SK-N-SH (cell line): ENCODE measurements around the gene DUSP28. TPM values are rescaled to one million over a fixed set of nuclear protein-coding genes. Genes with fewer than 3 reads are reported as not detected.
A peak's percentile ranks its signal among the peaks of the same experiment; 100 is the strongest.

Experiments used
- CTCF ChIA-PET: fragments of 300-600, 350-600 bp; formaldehyde crosslinking; extraction: SDS; loops from one replicate; lab custom pipeline; 2021; lab: Yijun Ruan, JAX
- POLR2A ChIA-PET: fragments of 350-600 bp; sonication (Branson Sonifier 250); formaldehyde crosslinking; extraction: SDS; loops from one replicate; lab custom pipeline; 2020; ENCODE audit warnings: antibody characterized with exemption, inconsistent platforms; lab: Yijun Ruan, JAX
- DNase-seq: peaks from one replicate; pipeline ENCODE4 v3.0.0; 2012
- H2AFZ ChIP-seq: fragments of 200-600 bp; sonication (generic); 2 replicates; pipeline ENCODE4 v1.8.1; 2016; ENCODE audit warnings: antibody characterized with exemption, mild to moderate bottlenecking, low read depth
- H3F3A ChIP-seq: fragments of 200-600 bp; sonication (generic); replicated peaks from 2 replicates; pipeline ENCODE3; 2016; ENCODE audit warnings: antibody characterized with exemption, mild to moderate bottlenecking; ENCODE audit not compliant: insufficient read depth
- H3K27ac ChIP-seq, 2 experiments: fragments of 200-500 bp in 1 of 2; fragments of 200-600 bp in 1 of 2; sonication (Bioruptor generic) in 1 of 2; sonication (generic), shearing (Covaris generic) in 1 of 2; 2 replicates each; pipeline versions ENCODE4 v1.5.1 to v1.6.1; 2014 to 2016; ENCODE audit warnings: low read depth in 2 of 2, inconsistent platforms in 1 of 2, low read length in 1 of 2, mild to moderate bottlenecking in 1 of 2, mixed read lengths in 1 of 2
- H3K27me3 ChIP-seq: fragments of 200-600 bp; sonication (generic), shearing (Covaris generic); 2 replicates; pipeline ENCODE4 v1.6.1; 2016; ENCODE audit warnings: mixed run types; ENCODE audit not compliant: insufficient read depth
- H3K36me3 ChIP-seq, 2 experiments: fragments of 200-500 bp in 1 of 2; fragments of 200-600 bp in 1 of 2; sonication (Bioruptor generic) in 1 of 2; sonication (generic) in 1 of 2; replicated peaks in 1 of 2; 2 replicates each; pipeline versions ENCODE3 to v1.5.1; 2014 to 2016; ENCODE audit warnings: low read length in 1 of 2, mild to moderate bottlenecking in 1 of 2; ENCODE audit not compliant: insufficient read depth in 2 of 2, control insufficient read depth in 1 of 2
- H3K4me1 ChIP-seq, 2 experiments: fragments of 200-500 bp in 1 of 2; fragments of 200-600 bp in 1 of 2; sonication (Bioruptor generic) in 1 of 2; sonication (generic), shearing (Covaris generic) in 1 of 2; 2 replicates each; pipeline versions ENCODE4 v1.5.1 to v1.6.1; 2014 to 2016; ENCODE audit warnings: low read depth in 1 of 2, low read length in 1 of 2, mixed run types in 1 of 2; ENCODE audit not compliant: insufficient read depth in 2 of 2, control insufficient read depth in 1 of 2
- H3K4me2 ChIP-seq: fragments of 200-600 bp; sonication (generic), shearing (Covaris generic); 2 replicates; pipeline ENCODE4 v1.6.1; 2017; ENCODE audit warnings: mixed run types
- H3K4me3 ChIP-seq, 2 experiments: fragments of 200-500 bp in 1 of 2; fragments of 200-600 bp in 1 of 2; sonication (Bioruptor generic) in 1 of 2; sonication (generic), shearing (Covaris generic) in 1 of 2; 2 replicates each; pipeline versions ENCODE4 v1.5.1 to v1.8.1; 2014 to 2016; ENCODE audit warnings: low read depth in 2 of 2, inconsistent platforms in 1 of 2, low read length in 1 of 2, mild to moderate bottlenecking in 1 of 2, mixed read lengths in 1 of 2, moderate library complexity in 1 of 2
- H3K79me2 ChIP-seq: fragments of 200-600 bp; sonication (generic); 2 replicates; pipeline ENCODE4 v1.8.1; 2017; ENCODE audit warnings: mild to moderate bottlenecking; ENCODE audit not compliant: insufficient read depth
- H3K9ac ChIP-seq: fragments of 200-600 bp; sonication (generic); 2 replicates; pipeline ENCODE4 v1.6.1; 2017; ENCODE audit warnings: mixed run types
- H3K9me2 ChIP-seq: fragments of 200-600 bp; sonication (generic); 2 replicates; pipeline ENCODE4 v1.6.1; 2017; ENCODE audit warnings: mixed run types
- H3K9me3 ChIP-seq: fragments of 200-600 bp; sonication (generic); 2 replicates; pipeline ENCODE4 v1.6.1; 2017; ENCODE audit warnings: mixed run types, mild to moderate bottlenecking, moderate library complexity
- H4K20me1 ChIP-seq: fragments of 200-600 bp; sonication (generic); 2 replicates; pipeline ENCODE4 v1.6.1; 2017; ENCODE audit warnings: mild to moderate bottlenecking, mixed run types; ENCODE audit not compliant: insufficient read depth
- CHD2 ChIP-seq: fragments of 150-350 bp; IDR thresholded peaks from 2 replicates; pipeline ENCODE4 v1.6.1; 2018; ENCODE audit warnings: low read length; ENCODE audit not compliant: partially characterized antibody
- FOXM1 ChIP-seq: IDR thresholded peaks from 2 replicates; pipeline ENCODE4 v1.4.0; 2012; ENCODE audit warnings: low read depth, mild to moderate bottlenecking
- GABPA ChIP-seq: IDR thresholded peaks from 2 replicates; pipeline ENCODE4 v1.4.0; 2012; ENCODE audit warnings: low read depth, mild to moderate bottlenecking
- JUND ChIP-seq: IDR thresholded peaks from 2 replicates; pipeline ENCODE4 v1.4.0; 2012
- MEF2A ChIP-seq: IDR thresholded peaks from 2 replicates; pipeline ENCODE4 v1.4.0; 2012; ENCODE audit warnings: low read depth, borderline replicate concordance
- NRF1 ChIP-seq: IDR thresholded peaks from 2 replicates; pipeline ENCODE4 v1.6.1; 2012; ENCODE audit warnings: low read depth, mild to moderate bottlenecking, low read length
- POLR2AphosphoS5 ChIP-seq: IDR thresholded peaks from 2 replicates; pipeline ENCODE4 v1.6.1; 2012; ENCODE audit warnings: low read depth, low read length
- TAF1 ChIP-seq: IDR thresholded peaks from 2 replicates; pipeline ENCODE4 v1.6.1; 2012; ENCODE audit warnings: low read depth, mild to moderate bottlenecking, low read length, moderate library complexity, borderline replicate concordance
- TCF12 ChIP-seq: IDR thresholded peaks from 2 replicates; pipeline ENCODE4 v1.4.0; 2012
- TEAD4 ChIP-seq: IDR thresholded peaks from 2 replicates; pipeline ENCODE4 v1.4.0; 2012; ENCODE audit warnings: mild to moderate bottlenecking, borderline replicate concordance; ENCODE audit not compliant: insufficient read depth
- WGBS: methylation state at CpG from one replicate; pipeline ENCODE4 v1.1.6; 2017; ENCODE audit warnings: low lambda C conversion rate; 5-methylcytosine and 5-hydroxymethylcytosine counted together
- polyA plus RNA-seq, 3 experiments: library from polyadenylated mRNA; depleted of rRNA; stranded (reverse); fragments of >200 nt; gene quantifications; 2 replicates each; pipeline ENCODE4 v1.2.3, GENCODE V29; 2012
- TF ChIP-seq, protein P1 (sequence below): fragments of 150-350 bp; IDR thresholded peaks from 2 replicates; pipeline ENCODE4 v1.6.1; 2016; ENCODE audit warnings: mild to moderate bottlenecking, low read depth, low read length
- TF ChIP-seq, protein P2 (sequence below): IDR thresholded peaks from 2 replicates; pipeline ENCODE4 v1.6.1; 2012; ENCODE audit warnings: mild to moderate bottlenecking, low read depth, low read length, moderate library complexity
- TF ChIP-seq, protein P3 (sequence below): fragments of 150-350 bp; IDR thresholded peaks from 2 replicates; pipeline ENCODE4 v1.6.1; 2017; ENCODE audit warnings: antibody characterized with exemption, low read length, low read depth, borderline replicate concordance

The DUSP28 gene
- polyA plus RNA-seq, 1 of the 3 experiments (the other 2 are of a cell fraction): 4.1 TPM

DNA sequence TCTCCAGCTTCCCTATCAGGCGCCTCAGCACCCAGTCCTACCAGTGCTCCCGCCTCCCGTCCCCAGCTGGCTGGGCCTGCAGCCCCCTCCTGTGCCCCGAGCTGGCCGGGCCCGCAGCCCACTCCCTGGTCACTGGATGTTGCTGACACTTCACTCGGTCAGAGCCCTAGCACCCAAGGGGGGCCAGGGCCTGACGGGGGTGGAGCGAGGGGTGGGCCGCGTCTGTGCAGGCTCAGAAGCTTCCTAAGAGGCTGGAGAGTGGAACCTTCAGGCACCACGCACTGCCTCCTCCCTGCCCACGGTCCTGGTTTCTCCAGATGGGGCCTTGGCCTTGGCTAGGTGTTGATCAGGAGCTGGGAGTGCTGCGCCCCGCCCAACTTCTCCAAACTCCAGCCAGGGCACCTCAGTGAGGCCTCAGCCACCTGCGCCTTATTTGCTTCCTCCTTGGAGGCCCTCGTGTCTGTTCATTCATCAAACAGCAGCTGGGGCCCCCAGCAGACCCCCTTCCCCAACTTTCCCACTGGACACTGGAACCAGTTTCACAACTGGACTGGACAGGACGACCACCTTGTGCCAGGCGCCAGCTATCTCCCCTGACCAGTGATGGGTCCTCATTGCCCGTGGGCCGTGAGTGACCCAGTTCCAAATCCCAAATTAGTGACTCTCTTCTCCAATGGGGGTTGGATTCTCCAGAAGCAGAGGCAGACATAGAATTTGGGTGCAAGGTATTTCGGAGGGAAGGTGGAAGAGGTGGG is 43.1 kb downstream of the DUSP28 start:
- Histone ChIP-seq H3K36me3 (peaks cover 0 to 10% of the 10 kb centered on the region in 2 experiments), H3F3A (no peaks in the 10 kb centered on the region), H3K4me2 (no peak overlapping the region), H3K9me2 (no peaks in the 10 kb centered on the region), H3K4me3 (no peak overlapping the region), H4K20me1 (no peaks in the 10 kb centered on the region), H3K27ac (no peak overlapping the region; a peak in 1 of 4 replicates), H3K27me3 (no peaks in the 10 kb centered on the region), H3K4me1 (peaks cover 0 to 15% of the 10 kb centered on the region in 2 experiments; a peak in 1 of 4 replicates), H3K9ac (no peak overlapping the region), H2AFZ (no peak overlapping the region), H3K9me3 (no peaks in the 10 kb centered on the region), H3K79me2 (no peaks in the 10 kb centered on the region)
- POLR2A ChIA-PET: interaction anchor here (0.5 to 1.2 kb wide), 2 partner anchors 23 to 237 kb away, joined by 3 to 4 read pairs; no protein-coding TSS in a partner anchor
- WGBS: 96% methylated on average over 15 of the region's 22 CpGs
- TF ChIP-seq, protein P1, sequence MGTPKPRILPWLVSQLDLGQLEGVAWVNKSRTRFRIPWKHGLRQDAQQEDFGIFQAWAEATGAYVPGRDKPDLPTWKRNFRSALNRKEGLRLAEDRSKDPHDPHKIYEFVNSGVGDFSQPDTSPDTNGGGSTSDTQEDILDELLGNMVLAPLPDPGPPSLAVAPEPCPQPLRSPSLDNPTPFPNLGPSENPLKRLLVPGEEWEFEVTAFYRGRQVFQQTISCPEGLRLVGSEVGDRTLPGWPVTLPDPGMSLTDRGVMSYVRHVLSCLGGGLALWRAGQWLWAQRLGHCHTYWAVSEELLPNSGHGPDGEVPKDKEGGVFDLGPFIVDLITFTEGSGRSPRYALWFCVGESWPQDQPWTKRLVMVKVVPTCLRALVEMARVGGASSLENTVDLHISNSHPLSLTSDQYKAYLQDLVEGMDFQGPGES: no peak
- TF ChIP-seq JUND (no peak), MEF2A (no peak), FOXM1 (no peak), TAF1 (no peak), TEAD4 (no peak), CHD2 (no peak), POLR2AphosphoS5 (no peak)
- TF ChIP-seq, protein P2, sequence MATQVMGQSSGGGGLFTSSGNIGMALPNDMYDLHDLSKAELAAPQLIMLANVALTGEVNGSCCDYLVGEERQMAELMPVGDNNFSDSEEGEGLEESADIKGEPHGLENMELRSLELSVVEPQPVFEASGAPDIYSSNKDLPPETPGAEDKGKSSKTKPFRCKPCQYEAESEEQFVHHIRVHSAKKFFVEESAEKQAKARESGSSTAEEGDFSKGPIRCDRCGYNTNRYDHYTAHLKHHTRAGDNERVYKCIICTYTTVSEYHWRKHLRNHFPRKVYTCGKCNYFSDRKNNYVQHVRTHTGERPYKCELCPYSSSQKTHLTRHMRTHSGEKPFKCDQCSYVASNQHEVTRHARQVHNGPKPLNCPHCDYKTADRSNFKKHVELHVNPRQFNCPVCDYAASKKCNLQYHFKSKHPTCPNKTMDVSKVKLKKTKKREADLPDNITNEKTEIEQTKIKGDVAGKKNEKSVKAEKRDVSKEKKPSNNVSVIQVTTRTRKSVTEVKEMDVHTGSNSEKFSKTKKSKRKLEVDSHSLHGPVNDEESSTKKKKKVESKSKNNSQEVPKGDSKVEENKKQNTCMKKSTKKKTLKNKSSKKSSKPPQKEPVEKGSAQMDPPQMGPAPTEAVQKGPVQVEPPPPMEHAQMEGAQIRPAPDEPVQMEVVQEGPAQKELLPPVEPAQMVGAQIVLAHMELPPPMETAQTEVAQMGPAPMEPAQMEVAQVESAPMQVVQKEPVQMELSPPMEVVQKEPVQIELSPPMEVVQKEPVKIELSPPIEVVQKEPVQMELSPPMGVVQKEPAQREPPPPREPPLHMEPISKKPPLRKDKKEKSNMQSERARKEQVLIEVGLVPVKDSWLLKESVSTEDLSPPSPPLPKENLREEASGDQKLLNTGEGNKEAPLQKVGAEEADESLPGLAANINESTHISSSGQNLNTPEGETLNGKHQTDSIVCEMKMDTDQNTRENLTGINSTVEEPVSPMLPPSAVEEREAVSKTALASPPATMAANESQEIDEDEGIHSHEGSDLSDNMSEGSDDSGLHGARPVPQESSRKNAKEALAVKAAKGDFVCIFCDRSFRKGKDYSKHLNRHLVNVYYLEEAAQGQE: no peak
- DNase-seq: no peak
- CTCF ChIA-PET: interaction anchor here (1.1 to 3.6 kb wide), 6 partner anchors 10 to 237 kb away, joined by 3 to 15 read pairs (median 6); partner anchors contain the start of gene CAPN10

DNA sequence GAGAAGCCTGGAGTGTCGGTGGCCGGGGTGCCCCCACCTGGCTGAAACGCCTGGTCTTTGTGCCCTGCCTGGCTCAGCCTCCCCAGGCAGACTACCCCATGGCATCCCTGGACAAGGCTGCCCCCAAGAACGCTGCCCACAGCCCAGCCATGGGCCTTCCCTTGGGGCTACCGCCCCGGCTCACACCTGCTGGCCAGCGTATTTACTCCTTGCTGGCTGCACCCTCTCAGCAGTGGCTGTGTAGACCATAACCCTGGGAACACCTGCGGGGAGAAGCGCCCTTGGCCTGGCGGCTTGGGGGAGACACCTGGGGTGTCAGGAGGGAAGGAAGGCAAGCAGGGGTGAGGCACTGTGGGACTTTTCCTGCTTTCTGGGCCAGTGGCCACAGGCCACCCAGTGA is 43.7 kb downstream of the DUSP28 start:
- Histone ChIP-seq H4K20me1 (no peaks in the 10 kb centered on the region), H3K36me3 (peaks cover 0 to 4% of the 10 kb centered on the region in 2 experiments), H3K9ac (no peak overlapping the region), H3K27me3 (no peaks in the 10 kb centered on the region), H3F3A (no peaks in the 10 kb centered on the region), H3K9me2 (no peaks in the 10 kb centered on the region), H3K9me3 (no peaks in the 10 kb centered on the region), H2AFZ (no peak overlapping the region), H3K4me3 (no peak overlapping the region), H3K4me1 (peaks cover 0 to 15% of the 10 kb centered on the region in 2 experiments; a peak in 1 of 4 replicates), H3K4me2 (no peak overlapping the region), H3K27ac (peak overlapping the region in 1 of 2 experiments; percentile 83; a peak in 2 of 4 replicates), H3K79me2 (no peaks in the 10 kb centered on the region)
- CTCF ChIA-PET: interaction anchor here (0.7 to 3.6 kb wide), 16 partner anchors 9 to 156 kb away, joined by 3 to 15 read pairs (median 5); partner anchors contain the start of genes CAPN10 and RNPEPL1
- POLR2A ChIA-PET: interaction anchor here (0.6 to 1.2 kb wide), 3 partner anchors 18 to 237 kb away, joined by 3 to 4 read pairs (median 4); partner anchors contain the start of gene CAPN10
- 95% methylated on average over 6 of the region's 10 CpGs for WGBS
- DNase-seq: no peak
- TF ChIP-seq, protein P1: no peak
- TF ChIP-seq, protein P2: no peak
- no peak for TF ChIP-seq TCF12
- TF ChIP-seq, protein P3, sequence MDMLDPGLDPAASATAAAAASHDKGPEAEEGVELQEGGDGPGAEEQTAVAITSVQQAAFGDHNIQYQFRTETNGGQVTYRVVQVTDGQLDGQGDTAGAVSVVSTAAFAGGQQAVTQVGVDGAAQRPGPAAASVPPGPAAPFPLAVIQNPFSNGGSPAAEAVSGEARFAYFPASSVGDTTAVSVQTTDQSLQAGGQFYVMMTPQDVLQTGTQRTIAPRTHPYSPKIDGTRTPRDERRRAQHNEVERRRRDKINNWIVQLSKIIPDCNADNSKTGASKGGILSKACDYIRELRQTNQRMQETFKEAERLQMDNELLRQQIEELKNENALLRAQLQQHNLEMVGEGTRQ: no peak
- TF ChIP-seq POLR2AphosphoS5: no peak
- TF ChIP-seq TEAD4: no peak
- no peak for TF ChIP-seq TAF1
- TF ChIP-seq GABPA: no peak
- no peak for TF ChIP-seq NRF1
